ENCODE results near the gene SLC8A1. TPM values are rescaled to one million over a fixed set of nuclear protein-coding genes. Genes with fewer than 3 reads are reported as not detected.
A peak's percentile ranks its signal among the peaks of the same experiment; 100 is the strongest.

SLC8A1 gene
- total and polyA plus RNA-seq, 8 donors, result 5.4 to 39.7 (median 6.6) TPM

DNA sequence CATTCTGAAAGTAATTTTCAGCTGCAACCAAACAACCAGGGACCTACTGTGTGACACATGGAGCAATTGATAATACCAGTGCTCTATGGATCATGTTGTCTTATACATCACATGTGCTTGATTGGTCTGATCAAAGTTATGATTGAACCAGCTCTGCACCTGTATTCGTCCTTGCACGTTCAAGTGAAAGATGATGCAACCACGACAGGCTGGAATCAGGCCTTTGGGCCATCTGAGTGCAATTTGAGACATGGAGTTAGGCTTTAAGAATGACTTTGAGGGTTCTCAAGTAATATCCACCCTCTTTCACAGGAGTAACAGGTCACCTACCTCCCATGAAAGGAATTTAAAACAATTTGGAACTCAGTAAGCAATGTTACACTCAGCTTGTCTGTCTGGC lies 165.2 kb downstream of the SLC8A1 start:
- no peaks in the 10 kb centered on the region for H3K9me3 ChIP-seq
- no peak for DNase-seq
- no peak for TF ChIP-seq CTCF (IDR thresholded peaks at IDR 0.05)
- no peaks in the 10 kb centered on the region for H3K27me3 ChIP-seq
- H3K36me3 ChIP-seq, result no peaks in the 10 kb centered on the region
- H3K4me3 ChIP-seq, result no peak overlapping the region
- no peak overlapping the region for H3K27ac ChIP-seq
- no peak for ATAC-seq
- no peaks in the 10 kb centered on the region for H3K4me1 ChIP-seq
- intact Hi-C loops (cut with DNase I), result no loop called here

DNA sequence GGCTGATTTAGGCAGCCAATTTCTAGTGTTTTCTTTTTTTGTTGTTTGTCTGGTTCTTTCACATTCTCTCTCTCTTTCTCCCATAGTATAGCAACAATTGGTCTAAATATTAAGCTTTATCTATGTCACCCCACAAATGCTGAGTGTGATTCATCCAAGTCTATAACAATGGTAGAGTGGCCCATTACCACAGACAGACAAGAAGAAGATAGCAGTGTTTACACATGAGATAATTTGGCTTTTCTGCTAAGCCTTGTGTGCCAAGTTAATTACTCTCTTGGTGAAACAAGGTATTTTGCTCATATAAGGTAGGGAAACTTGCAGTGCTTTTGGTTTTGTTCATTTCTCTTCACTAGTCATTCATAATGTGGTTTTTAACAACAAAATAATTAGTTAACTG lies 166.5 kb downstream of the SLC8A1 start:
- DNase-seq (no peak), ATAC-seq (no peak)
- peaks cover 0 to 7% of the 10 kb centered on the region in 2 donors for H3K4me1 ChIP-seq
- H3K27ac ChIP-seq, result no peak overlapping the region
- no peak overlapping the region for H3K4me3 ChIP-seq
- no peaks in the 10 kb centered on the region for H3K27me3 ChIP-seq
- H3K9me3 ChIP-seq, result no peaks in the 10 kb centered on the region
- TF ChIP-seq CTCF (IDR thresholded peaks at IDR 0.05), result no peak
- intact Hi-C loops (cut with DNase I), result no loop called here
- H3K36me3 ChIP-seq, result no peaks in the 10 kb centered on the region

DNA sequence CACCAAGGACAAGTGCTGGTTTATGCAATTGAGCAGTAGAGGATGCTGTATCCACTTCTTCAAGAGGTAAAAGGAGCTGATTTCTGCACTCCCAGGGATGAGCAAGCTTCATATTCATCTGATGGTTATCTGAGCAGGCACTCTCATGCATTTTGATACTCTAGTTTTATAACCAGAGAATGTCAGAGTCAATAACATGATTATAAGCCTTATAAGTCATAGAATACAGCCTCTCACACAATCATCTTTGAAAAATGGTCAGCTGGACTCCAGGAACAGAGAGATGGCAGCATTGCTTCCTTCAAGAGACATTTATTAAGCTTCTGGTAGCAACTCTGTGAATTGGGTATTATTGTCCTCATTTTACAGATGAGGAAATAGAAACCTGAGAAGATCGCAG lies 167.1 kb downstream of the SLC8A1 start:
- intact Hi-C loops (cut with DNase I), result no loop called here
- Histone ChIP-seq H3K4me3 (no peak overlapping the region), H3K27ac (no peak overlapping the region), H3K9me3 (no peaks in the 10 kb centered on the region), H3K27me3 (no peaks in the 10 kb centered on the region), H3K4me1 (peaks cover 0 to 7% of the 10 kb centered on the region in 2 donors), H3K36me3 (no peaks in the 10 kb centered on the region)
- no peak for ATAC-seq
- TF ChIP-seq CTCF (IDR thresholded peaks at IDR 0.05), result no peak
- DNase-seq, result no peak

GRCh38 chr2:40283111-40283909 lies 168.6 kb downstream of the SLC8A1 start:
- H3K4me3 ChIP-seq, result no peak overlapping the region
- H3K27ac ChIP-seq, result peak overlapping the region in 1 of 2 donors; percentile 50
- no peaks in the 10 kb centered on the region for H3K9me3 ChIP-seq
- no peaks in the 10 kb centered on the region for H3K36me3 ChIP-seq
- TF ChIP-seq CTCF (IDR thresholded peaks at IDR 0.05), result no peak
- H3K4me1 ChIP-seq, result peaks cover 0 to 7% of the 10 kb centered on the region in 2 donors
- intact Hi-C loops (cut with DNase I), result no loop called here
- no peaks in the 10 kb centered on the region for H3K27me3 ChIP-seq
- ATAC-seq, result no peak
- no peak for DNase-seq

DNA sequence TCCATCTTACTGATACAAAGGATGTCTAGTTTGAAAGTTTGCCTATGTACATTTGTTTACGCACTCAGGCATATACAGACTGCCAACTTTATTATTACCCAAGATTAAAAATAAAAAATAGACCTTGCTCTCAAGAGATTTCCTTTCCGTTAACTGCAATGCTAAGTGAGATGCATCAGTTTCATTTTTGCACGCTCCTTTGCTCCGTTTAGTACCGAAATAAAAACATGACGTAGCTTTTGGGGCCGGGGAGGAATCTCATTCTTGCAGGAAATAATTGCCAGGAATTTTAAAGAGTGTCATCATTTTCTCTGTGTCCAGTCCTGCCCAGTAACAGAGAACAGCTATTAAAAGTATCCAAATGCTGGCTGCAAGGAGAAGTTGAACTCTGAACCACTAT lies 169.5 kb downstream of the SLC8A1 start:
- no peaks in the 10 kb centered on the region for H3K36me3 ChIP-seq
- H3K4me1 ChIP-seq, result peaks cover 0 to 7% of the 10 kb centered on the region in 2 donors
- peak overlapping the region; percentile 15 to 50 for H3K27ac ChIP-seq
- ATAC-seq (no peak), DNase-seq (no peak)
- no peaks in the 10 kb centered on the region for H3K9me3 ChIP-seq
- H3K27me3 ChIP-seq, result no peaks in the 10 kb centered on the region
- TF ChIP-seq CTCF (IDR thresholded peaks at IDR 0.05), result no peak
- H3K4me3 ChIP-seq, result no peak overlapping the region
- intact Hi-C loops (cut with DNase I), result no loop called here

Measured in left lung (tissue), 10 donors.